NCI-H510A (cell line): ENCODE results near the gene CPLANE1.
"Not testable (repeated sequence)": the region's sequence is repeated elsewhere in the genome, so short reads cannot be mapped to it uniquely, and the experiment has no call there.

Experiments used
- DNase-seq: peaks from one replicate; lab custom pipeline; 2025; lab: John Stamatoyannopoulos, UW

Gene CPLANE1

DNA sequence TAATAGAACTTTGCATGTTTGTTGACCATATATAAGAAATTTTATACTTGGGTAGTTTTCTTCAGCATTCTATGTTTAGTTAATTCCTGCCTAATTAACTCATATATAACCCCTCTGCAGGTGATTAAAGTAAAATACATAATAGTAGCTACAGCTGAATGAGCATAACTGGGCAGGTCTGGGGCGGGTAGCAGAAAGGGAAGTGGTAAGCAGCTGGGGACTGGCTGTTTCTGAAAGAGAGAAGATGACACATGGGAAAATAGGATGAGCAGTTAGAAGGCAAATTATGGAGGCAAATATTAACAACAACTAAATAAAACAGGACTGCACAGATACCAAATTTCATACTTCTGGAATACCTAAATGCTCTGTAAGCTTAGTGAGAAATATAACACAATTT is 128.1 kb downstream of the CPLANE1 start:
- no peak for DNase-seq

DNA sequence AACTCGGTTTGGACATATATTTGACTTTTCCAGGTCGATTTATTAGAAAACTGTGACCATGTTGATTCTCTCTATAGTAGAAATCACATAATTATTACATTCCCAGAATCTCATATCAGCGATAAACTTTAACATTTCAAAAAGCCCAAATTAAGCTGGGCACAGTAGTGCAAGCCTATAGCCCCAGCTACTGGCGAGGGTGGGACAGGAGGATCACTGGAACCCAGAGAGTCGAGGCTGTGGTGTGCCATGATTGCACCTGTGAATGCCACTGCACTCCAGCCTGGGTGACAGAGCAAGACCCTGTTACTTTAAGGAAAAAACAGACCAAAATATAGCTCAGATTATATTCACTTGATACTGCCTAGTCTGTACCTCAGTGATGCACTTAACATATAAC is 128.9 kb downstream of the CPLANE1 start:
- no peak for DNase-seq

DNA sequence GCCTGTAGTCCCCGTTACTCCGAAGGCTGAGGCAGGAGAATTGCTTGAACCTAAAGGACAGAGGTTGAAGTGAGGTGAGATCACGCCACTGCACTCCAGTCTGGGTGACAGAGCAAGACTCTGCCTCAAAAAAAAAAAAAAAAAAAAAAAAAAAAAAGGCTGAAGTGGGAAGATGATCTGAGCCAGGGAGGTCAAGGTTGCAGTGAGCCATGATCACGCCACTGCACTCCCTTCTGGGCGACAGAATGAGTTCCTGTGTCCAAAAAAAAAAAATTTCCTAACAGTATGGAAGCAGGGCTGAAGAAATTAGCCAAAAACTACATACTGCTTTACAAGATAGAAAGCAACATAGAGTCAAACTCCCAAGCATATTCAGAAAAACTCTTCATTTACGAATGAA is 132.8 kb downstream of the CPLANE1 start:
- no peak for DNase-seq

DNA sequence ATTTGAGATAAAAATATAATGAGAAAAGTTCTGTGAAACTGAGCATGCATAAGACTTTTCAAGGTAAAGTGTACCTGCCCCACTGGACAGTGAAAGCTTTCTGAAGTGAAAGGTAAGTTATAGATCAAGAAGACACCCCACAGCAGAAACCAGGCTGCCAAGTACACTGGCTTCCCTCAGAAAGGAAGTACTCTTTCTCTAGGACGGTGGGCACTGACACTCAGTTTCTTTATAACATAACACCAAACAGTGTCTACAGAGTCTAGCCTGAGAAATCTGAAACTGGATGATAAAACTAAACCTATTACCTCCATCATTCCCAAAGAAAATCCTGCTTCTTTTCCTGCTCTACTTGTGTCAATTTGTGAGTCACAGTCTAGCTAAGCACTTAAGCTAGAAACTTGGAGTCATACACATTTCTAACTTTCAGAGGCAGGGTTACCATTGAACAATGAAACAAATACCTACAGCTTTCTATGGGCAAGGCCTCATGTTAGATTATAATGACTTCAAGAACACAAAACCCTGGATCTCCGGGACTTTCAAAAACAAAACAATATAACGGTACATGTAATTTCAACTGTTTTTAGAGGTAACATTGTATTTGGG is 136.7 kb downstream of the CPLANE1 start:
- no peak for DNase-seq

DNA sequence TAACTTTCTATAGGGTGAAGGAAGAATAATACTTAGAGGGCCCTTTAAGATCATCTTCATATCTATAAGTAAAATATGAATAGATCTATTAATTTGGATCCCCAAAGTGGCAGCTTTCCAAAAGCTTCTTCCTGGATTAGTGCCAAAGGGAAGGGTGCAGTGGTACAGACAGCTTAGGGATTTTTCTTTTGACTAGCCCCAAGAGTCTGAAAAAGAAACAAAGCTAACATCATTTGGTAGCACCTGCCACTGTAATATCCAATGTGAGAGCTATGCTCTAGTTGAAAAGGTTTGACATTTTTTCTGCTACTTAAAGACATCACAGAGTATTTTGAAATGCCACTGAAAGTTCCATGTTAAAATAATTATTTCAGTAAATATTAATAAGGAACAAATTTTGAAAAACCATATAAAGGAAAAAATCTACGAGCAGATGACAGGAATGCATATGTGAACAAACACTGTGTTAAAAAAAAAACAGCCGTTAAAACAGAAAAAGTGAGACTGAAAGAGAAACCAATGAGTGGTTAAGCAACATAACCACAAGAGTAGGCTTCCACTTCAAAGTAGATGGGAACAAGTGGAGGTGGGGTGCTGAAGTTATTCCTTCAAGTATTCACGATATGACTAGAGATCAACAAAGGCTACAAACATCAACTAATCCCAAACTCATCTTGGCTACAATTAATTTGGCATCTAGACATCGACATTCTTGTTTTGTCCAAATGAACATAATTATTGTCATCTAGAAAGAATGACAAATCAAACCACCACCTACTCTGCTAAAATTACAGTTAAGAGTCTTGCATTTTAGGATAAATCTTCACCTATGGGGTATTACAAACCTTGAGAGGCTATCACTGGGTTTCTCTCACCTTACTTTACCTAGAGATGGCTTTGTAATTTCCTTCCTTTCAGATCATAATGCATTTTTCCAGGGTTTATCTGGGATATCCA is 137.5 kb downstream of the CPLANE1 start:
- no peak for DNase-seq

DNA sequence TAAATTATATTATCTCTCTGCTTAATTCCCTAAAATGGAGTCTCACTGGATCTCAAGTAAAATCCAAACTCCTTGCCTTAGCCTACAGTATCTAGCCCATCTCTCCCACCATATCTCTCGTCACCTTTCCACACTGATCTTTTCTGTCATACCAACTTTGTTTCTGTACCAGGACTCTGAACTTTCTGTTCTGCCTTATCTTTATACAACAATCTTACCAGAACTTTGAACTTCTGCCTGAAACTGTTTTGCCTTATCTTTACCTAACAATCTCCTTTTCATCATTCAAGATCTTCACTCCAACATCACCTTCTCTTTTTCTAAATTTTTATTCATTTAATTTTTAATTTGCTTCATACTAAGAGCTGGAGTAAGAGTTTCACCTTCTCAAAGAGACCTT is 139.0 kb downstream of the CPLANE1 start:
- no peak for DNase-seq

DNA sequence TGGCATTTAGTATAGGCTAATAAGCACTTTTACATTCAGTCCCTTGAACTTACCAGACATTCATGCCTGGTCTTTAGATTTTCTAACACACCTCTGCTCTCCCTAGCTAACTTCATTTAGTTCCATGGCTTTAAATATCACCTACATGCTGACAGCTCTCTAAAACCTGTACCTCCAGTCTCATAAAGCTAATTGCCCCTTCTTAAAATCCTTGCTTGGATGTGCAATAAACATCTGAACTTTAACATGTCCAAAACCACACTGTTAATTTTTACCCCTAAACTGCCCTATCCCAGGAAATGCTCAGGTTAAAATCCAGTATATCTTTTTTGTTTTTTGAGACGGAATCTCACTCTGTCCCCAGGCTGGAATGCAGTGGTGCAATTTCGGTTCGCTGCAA is 139.8 kb downstream of the CPLANE1 start:
- DNase-seq = no peak

DNA sequence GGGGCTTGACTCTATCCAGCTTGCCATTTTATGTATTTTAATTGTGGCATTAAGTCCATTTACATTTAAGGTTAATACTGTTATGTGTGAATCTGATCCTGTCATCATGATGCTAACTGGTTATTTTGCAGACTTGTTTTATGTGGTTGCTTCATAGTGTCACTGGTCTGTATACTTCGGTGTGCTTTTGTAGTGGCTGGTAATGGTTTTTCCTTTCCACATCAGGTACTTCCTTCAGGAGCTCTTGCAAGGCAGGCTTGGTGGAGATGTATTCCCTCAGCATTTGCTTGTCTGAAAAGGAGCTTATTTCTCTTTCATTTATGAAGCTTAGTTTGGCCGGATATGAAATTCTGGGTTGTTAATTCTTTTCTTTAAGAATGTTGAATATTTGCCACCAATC is 145.9 kb downstream of the CPLANE1 start:
- no peak for DNase-seq

DNA sequence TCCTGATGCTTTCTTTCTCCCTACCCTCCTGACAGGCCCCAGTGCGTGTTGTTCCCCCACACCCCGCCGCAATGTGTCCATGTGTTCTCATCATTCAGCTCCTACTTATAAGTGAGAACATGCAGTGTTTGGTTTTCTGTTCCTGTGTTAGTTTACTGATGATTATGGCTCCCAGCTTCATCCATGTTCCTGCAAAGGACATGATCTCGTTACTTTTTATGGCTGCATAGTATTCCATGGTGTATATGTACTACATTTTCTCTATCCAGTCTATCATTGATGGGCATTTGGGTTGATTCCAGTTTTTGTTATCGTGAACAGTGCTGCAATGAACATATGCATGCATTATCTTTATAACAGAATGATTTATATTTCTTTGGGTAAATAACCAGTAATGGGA is 149.9 kb downstream of the CPLANE1 start:
- not testable (repeated sequence) for DNase-seq

DNA sequence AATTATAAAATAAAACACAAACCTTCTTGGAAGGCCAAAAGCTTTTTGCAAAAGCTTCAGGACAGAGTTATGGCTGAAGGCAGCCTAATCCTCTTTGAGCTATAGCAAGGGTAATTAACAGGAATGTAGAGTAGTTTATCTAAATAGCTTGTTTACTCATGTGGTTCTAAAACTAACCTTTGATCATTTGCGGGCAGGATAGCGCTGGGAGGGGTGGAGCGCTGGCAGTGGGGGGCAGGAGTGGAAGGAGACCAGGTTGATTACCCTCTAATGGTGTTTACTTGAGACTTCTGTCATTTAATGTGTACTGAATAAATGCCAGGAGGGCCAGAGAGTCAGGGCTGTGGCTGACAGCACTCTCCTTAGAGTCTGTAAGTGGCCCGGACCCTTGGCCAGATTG is 155.4 kb downstream of the CPLANE1 start:
- DNase-seq = not testable (repeated sequence)

DNA sequence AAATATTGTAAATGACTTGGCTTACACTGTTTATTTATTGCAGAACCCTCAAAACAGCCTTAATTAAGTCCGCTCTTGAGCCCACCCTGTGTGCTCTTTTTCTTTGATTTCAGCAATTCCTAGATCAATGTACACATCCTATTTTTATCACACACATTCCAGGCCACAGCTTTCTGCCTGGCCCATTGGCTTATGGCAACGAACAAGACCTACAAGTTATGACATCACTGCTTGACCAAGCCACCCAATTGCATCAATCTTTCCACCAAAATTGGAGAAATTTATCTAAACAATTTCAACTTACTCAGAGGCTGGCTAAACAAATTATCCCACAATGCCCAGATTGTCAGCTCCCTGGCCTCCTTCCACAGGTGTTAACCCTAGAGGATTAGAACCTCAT is 158.4 kb downstream of the CPLANE1 start:
- no peak for DNase-seq

DNA sequence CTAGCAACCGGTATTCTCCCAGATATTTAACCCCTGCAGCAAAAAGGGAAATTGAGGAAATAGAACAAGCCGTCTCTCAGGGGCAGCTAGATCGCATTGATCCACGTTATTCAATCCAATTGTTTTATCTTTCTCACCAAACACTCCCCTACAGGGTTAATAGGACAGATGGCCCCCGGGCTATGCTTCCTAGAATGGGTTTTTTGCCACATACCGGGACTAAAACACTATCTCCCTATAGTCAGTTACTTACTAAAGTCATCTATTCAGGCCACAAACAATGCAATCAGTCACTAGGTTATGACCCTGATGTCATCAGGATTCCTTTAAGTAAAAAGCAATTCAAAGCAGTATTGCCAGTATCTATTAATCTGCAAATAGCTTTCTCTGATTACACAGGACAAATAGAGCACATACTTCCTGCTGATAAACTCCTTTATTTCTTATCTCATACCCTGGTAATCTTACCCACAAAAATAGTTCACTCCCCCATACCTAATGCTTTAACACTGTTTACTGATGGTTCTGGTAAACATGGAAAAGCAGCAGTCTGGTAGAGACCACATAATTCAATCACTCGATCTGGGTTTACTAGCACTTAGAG is 159.0 kb downstream of the CPLANE1 start:
- no peak for DNase-seq

DNA sequence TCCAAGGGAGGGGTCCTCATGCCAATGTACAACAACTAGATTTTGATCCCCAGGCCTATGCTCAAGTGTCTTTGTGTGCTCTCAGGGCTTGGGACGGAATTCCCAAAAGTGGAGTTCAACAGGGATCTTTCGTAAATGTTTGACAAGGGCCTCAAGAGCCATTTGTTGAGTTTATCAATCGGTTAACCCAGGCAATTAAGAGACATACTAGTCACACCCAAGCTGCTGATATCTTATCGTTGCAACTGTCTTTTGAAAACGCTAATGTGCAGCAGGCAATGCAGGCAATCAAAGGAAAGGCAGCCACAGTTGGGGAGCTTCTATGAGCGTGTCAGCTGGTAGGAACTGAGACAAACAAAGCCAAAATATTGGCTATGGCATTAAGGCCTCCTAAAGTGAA is 161.2 kb downstream of the CPLANE1 start:
- DNase-seq = no peak

DNA sequence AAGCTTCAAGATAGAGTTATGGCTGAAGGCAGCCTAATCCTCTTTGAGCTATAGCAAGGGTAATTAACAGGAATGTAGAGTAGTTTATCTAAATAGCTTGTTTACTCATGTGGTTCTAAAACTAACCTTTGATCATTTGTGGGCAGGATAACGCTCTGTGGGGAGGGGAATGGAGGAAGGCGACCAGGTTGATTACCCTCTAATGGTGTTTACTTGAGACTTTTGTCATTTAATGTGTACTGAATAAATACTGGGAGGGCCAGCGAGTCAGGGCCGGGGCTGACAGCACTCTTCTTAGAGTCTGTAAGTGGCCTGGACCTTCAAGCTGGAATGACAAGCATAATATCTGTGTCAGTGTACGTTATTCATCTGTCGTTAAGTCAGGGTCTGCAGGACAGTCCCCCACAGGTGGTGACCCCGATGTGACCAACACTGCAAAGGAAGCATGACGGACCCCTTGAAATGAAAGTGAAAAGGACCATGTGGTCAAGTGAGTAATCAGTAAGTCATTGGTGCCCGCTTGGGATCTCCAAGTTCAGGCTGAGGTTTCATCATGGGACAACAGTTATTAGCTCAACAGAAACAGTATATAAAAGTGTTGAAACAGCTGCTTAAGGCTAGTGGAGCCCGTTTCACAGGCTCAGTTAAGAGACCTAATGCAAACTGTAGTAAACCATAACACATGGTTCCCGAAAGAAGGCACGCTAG is 162.6 kb downstream of the CPLANE1 start:
- DNase-seq = no peak

DNA sequence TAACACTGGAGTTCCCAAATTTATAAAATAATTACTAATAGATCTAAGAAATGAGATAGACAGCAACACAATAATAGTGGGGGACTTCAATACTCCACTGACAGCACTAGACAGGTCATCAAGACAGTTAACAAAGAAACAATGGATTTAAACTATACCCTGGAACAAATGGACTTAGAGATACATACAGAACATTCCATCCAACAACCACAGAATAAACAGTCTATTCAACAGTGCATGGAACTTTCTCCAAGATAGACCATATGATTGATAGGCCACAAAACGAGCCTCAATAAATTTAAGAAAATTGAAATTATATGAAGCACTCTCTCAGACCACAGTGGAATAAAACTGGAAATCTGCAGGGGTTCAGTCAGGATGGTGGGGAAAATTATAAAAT is 163.2 kb downstream of the CPLANE1 start:
- DNase-seq = not testable (repeated sequence)

DNA sequence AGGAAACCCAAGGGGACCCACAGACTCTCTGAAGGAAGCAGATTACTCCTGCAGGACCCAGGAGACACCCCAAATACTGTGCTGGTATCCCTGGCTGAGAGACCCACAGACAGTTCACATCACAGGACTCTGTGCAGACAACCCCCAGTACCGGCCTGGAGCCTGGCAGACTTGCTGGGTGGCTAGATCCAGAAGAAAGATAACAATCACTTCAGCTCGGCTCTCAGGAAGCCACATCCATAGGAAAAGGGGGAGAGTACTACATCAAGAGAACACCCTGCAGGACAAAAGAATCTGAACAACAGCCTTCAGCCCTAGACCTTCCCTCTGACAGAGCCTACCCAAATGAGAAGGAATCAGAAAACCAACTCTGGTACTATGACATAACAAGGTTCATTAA is 166.2 kb downstream of the CPLANE1 start:
- DNase-seq = not testable (repeated sequence)

DNA sequence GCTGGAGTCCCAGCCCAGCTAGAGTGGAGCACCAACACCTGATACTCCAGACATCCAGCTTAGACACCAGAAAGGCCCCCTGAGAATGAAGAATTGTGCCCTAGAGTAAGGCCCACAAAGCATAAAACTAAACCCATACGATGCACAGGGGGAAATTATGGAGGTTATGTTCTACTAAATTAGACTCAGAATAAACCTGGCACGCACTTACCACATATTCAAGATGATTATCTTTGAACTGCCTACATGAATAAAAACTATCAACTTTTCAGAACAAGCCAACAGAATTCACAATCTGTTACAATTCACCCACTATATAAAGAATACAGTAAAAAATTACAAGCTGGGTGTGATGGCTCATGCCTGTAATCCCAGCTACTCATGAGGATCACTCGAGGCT is 168.5 kb downstream of the CPLANE1 start:
- no peak for DNase-seq

DNA sequence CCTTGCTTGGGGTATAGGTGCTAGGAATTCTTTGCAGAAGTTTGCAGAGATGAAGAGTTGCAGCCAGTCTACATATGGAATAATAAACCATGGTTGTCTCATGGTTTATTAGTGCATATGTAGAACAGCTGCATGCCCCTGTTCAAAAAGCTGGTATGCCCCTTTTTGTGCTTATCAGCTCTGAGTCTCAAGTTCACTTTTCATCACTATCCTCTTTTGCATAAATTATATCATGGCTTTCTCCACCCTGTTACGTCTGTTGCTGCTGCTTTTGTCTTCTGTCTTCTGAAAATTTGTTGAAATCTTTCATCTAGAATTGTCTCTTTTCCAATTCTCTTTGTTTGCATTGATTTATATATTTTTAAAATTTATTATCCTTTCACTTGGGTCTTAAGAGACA is 172.0 kb downstream of the CPLANE1 start:
- no peak for DNase-seq

DNA sequence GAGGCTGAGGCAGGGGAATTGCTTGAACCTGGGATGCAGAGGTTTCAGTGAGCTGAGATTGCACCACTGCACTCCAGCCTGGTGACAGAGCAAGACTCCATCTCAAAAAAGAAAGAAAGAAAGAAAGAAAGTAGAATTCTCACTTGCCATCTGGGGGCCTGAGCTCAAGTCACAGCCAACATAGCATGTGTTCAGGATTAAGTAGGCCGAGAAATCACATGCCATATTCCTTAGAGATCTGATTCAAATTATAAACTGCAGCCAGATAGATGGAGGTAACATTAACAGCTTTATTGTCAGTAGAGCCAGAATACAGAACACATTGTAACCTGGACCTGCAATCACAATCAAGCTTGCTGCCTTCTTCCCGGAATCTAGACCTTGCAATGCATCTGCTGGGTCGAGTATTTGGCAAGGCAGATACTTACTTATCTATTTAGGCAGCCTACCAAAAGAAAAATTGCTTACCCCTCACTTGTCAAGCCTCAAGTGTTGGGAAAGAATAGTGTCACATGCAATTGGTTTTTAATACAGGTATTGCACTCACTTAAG is 173.7 kb downstream of the CPLANE1 start:
- no peak for DNase-seq

DNA sequence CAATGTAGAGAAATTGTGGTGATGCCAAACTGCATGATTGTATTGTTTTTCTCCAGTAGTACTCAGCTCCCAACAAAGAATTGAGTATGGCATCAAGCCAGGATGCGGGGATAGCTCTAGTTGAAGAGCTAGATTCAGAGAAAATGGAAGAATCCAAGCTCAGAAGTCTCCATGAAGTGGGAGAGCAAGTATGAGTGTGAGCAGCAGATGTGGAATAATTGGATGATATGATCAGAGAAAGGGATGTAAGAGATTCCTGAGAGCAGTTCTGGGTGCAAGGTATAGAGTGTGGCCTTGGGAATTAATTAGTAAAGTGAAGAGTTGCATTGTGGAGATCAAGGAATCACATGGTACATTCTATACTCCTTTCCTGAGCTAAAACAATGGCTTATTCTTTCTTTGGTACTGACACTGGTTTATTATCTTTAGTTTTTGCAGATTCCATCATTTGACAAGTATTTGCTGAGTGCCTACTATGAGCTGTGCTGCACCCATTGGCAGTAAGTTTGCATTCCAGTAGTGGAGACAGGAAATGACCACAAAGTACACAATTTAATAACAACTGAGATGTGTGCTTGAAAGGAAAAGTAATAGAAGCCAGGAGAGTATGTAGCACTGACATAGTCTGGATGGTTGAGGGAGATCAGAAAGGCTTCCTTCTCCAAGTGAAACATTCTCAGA is 177.1 kb downstream of the CPLANE1 start:
- no peak for DNase-seq

DNA sequence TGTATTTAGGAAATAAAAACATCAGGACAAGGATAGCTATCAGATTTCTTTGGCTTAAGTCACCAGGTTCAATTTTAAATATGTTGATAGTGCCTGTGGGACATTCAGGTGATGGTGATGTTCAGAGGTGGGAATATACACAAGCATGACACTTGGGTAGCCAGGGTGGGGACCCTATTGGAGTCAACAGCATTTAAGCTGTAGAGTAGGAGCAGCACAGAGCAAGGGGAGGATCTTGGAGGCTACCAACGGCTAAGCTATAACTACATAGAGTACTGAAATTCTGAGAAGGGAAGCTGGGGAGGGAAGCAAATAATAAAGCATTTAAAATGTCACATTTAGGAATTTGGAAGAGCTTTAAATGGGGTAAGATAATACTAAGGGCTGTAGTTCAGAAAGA is 177.7 kb downstream of the CPLANE1 start:
- no peak for DNase-seq

DNA sequence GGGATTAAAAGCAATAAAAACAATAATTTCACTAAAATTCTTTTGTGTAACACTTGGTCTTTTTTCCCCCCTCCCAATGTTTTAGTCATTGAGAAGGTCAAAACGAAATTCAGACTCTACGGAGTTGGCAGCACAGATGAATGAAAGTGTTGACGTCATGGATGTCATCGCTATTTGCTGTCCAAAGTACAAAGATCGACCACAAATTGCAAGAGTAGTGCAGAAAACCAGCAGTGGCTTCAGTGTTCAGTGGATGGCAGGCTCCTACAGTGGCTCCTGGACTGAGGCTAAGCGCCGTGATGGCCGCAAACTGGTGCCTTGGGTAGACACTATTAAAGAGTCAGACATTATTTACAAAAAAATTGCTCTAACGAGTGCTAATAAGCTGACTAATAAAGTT is 184.7 kb downstream of the CPLANE1 start:
- no peak for DNase-seq
